HUES48 (cell line): ENCODE data around the gene PDCL3.

Experiments
- H3K27ac ChIP-seq: one replicate; pipeline ENCODE4 v1.7.0; 2013; ENCODE audit warnings: low read depth, low read length, inconsistent platforms
- H3K27me3 ChIP-seq: 2 replicates; pipeline ENCODE4 v1.6.1; 2013; ENCODE audit warnings: mild to moderate bottlenecking, low read length; ENCODE audit not compliant: control insufficient read depth, insufficient read depth
- H3K36me3 ChIP-seq: 2 replicates; pipeline ENCODE4 v1.6.1; 2013; ENCODE audit warnings: low read length; ENCODE audit not compliant: control insufficient read depth, insufficient read depth
- H3K4me1 ChIP-seq: 2 replicates; pipeline ENCODE4 v1.6.1; 2013; ENCODE audit warnings: mild to moderate bottlenecking, low read length; ENCODE audit not compliant: control insufficient read depth, insufficient read depth
- H3K4me3 ChIP-seq: 2 replicates; pipeline ENCODE4 v1.5.1; 2013; ENCODE audit warnings: mild to moderate bottlenecking, low read depth, low read length
- H3K9ac ChIP-seq: 2 replicates; pipeline ENCODE4 v1.6.1; 2013; ENCODE audit warnings: mild to moderate bottlenecking, low read depth, low read length, moderate library complexity
- H3K9me3 ChIP-seq: 2 replicates; pipeline ENCODE4 v1.6.1; 2013; ENCODE audit warnings: low read length; ENCODE audit not compliant: control insufficient read depth, insufficient read depth

Gene PDCL3

DNA sequence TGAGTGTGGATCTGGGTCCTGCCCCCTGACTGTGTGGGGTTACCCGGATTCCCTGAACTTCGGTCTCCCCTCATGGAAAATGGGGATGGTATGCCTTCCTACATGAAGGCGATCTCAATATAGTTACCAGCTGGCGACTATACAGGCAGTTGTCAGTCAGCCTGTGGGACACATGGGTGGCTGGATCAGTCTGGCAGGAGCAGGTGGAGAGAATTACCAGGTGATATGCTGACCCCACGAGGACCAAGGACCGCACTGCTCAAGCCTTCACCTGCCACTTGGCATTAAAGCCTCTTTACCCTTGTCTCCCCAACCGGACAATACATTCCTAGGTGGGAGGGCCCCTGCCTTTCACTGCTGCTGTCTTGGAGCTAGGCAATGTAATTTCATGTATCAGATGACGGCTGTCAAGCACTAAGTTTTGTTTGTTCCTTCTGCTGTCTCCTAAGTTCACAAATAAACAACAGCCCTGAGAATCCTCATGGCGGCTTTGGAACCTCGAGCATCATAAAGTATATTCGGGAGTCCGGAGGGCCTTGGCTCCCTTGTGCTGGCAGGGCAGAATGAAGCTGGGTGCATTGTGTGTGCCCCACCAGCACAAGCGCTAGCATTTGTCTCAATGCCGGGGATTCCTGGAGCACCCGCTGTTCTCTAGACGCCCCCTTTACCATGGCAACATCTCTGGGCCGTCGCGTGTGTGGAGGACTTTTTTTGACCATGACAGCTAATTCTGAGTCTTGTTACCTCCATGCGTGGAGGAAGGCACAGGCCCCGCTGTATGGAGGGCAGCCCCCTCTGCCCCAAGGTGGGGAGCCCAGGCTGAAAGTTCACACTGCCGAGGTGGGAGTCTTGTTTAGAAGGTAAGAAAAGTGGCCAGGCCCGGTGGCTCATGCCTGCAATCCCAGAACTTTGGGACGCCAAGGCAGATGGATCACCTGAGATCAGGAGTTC is 48.6 kb downstream of the PDCL3 start:
- no peaks in the 10 kb centered on the region for H3K9me3 ChIP-seq
- H3K36me3 ChIP-seq: no peaks in the 10 kb centered on the region
- H3K27ac ChIP-seq: no peak overlapping the region
- no peak overlapping the region for H3K9ac ChIP-seq
- no peaks in the 10 kb centered on the region for H3K27me3 ChIP-seq
- H3K4me3 ChIP-seq: no peak overlapping the region
- H3K4me1 ChIP-seq: no peaks in the 10 kb centered on the region

- no peaks in the 10 kb centered on the region for H3K27me3 ChIP-seq
- H3K9ac ChIP-seq: no peak overlapping the region
- H3K36me3 ChIP-seq: no peaks in the 10 kb centered on the region
Observed at GRCh38 chr2:100612388-100613000, 49.7 kb downstream of the PDCL3 start.

GRCh38 chr2:100613719-100614118 is 50.9 kb downstream of the PDCL3 start:
- Histone ChIP-seq H3K9ac (no peak overlapping the region), H3K4me3 (no peak overlapping the region), H3K27ac (no peak overlapping the region), H3K36me3 (no peaks in the 10 kb centered on the region), H3K9me3 (no peaks in the 10 kb centered on the region), H3K27me3 (no peaks in the 10 kb centered on the region), H3K4me1 (no peaks in the 10 kb centered on the region)

More at GRCh38 chr2:100612388-100613000, 49.7 kb downstream of the PDCL3 start:
- H3K27ac ChIP-seq: no peak overlapping the region
- no peak overlapping the region for H3K4me3 ChIP-seq
- no peaks in the 10 kb centered on the region for H3K9me3 ChIP-seq
- no peaks in the 10 kb centered on the region for H3K4me1 ChIP-seq

- H3K9me3 ChIP-seq: no peaks in the 10 kb centered on the region
- H3K9ac ChIP-seq: no peak overlapping the region
- H3K27ac ChIP-seq: no peak overlapping the region
- H3K4me1 ChIP-seq: no peaks in the 10 kb centered on the region
- H3K36me3 ChIP-seq: no peaks in the 10 kb centered on the region
- H3K27me3 ChIP-seq: no peaks in the 10 kb centered on the region
- H3K4me3 ChIP-seq: no peak overlapping the region
Observed at GRCh38 chr2:100614455-100615000, 51.7 kb downstream of the PDCL3 start.

DNA sequence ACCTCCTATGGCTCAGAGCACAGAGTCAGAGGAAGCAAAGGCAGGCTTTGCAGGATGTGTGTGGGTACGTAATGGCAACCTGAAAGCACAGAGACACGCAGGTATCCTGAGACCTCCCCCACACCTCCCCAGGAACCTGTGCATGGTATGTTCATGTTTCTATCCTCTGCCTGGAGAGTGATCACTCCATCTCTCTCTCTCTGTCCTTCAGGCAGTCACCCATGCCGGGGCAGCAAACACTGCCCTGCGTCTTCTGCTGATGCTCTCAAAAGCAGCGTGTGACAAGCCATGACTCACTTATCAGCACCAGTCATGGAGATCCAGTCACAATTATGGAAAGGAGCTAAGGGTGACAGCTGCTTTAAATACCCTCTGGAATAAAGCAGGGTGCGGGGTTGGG is 52.7 kb downstream of the PDCL3 start:
- Histone ChIP-seq H3K27ac (no peak overlapping the region), H3K9me3 (no peaks in the 10 kb centered on the region), H3K27me3 (no peaks in the 10 kb centered on the region), H3K4me3 (no peak overlapping the region), H3K4me1 (no peaks in the 10 kb centered on the region), H3K36me3 (no peaks in the 10 kb centered on the region), H3K9ac (no peak overlapping the region)

- Histone ChIP-seq H3K4me1 (no peaks in the 10 kb centered on the region), H3K4me3 (no peak overlapping the region), H3K9ac (no peak overlapping the region), H3K27me3 (no peaks in the 10 kb centered on the region), H3K36me3 (no peaks in the 10 kb centered on the region), H3K27ac (no peak overlapping the region), H3K9me3 (no peaks in the 10 kb centered on the region)
Observed at GRCh38 chr2:100615886-100616285, 53.1 kb downstream of the PDCL3 start.

DNA sequence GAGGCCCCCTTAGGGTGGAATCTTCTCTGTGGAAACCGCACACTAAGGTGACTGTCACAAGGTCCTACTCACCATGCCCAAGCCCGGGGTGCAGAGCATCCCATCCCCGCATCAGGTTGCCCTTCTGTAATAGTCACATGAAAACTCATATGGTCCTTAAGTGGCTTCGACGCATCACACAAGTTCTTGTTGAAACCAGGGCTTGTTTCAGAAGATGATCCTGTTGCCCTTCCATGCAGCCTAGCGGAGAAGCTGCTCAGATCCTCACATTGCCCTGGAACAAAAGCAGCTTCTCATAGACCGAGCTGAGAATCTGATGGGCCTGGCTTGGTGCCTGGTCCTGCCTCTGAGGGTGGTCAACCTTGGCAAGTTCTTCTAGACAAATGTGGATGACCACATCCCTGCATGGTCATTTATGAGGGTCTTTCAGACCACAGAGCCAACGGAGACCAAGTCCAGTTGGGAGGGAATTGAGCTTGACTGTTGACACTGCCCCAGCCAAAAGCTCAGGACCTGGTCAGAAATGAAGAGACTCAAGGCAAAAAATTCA is 54.1 kb downstream of the PDCL3 start:
- Histone ChIP-seq H3K9me3 (no peaks in the 10 kb centered on the region), H3K4me3 (no peak overlapping the region), H3K9ac (no peak overlapping the region), H3K27ac (no peak overlapping the region), H3K36me3 (no peaks in the 10 kb centered on the region), H3K4me1 (no peaks in the 10 kb centered on the region), H3K27me3 (no peaks in the 10 kb centered on the region)

GRCh38 chr2:100619951-100620350 is 57.2 kb downstream of the PDCL3 start:
- no peak overlapping the region for H3K4me3 ChIP-seq
- no peak overlapping the region for H3K27ac ChIP-seq
- no peaks in the 10 kb centered on the region for H3K9me3 ChIP-seq
- H3K36me3 ChIP-seq: no peaks in the 10 kb centered on the region
- H3K9ac ChIP-seq: no peak overlapping the region
- no peaks in the 10 kb centered on the region for H3K27me3 ChIP-seq
- no peaks in the 10 kb centered on the region for H3K4me1 ChIP-seq

DNA sequence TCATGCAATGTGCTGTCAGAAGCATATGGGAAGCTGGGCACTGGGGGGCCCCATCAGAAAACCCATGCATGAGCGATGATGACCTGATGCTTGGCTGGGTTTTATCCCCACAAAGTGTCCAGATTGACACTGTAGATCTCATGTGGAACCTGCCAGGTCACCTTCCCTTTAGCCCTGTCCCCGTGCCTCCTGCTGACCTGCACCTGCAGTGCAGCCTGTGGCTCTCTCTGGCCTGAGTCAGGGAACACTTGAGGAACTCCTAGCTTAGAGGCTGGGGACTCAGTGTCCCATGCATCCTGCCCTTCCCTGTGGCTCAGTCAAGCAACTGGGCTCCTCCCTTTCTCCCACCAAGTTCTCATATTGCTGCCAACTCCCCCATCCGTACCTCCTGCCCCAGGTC is 57.7 kb downstream of the PDCL3 start:
- no peak overlapping the region for H3K27ac ChIP-seq
- no peaks in the 10 kb centered on the region for H3K27me3 ChIP-seq
- no peak overlapping the region for H3K4me3 ChIP-seq
- no peaks in the 10 kb centered on the region for H3K36me3 ChIP-seq
- H3K9ac ChIP-seq: no peak overlapping the region
- no peaks in the 10 kb centered on the region for H3K9me3 ChIP-seq
- no peaks in the 10 kb centered on the region for H3K4me1 ChIP-seq

- Histone ChIP-seq H3K9me3 (no peaks in the 10 kb centered on the region), H3K27ac (no peak overlapping the region), H3K4me3 (no peak overlapping the region), H3K36me3 (no peaks in the 10 kb centered on the region), H3K9ac (no peak overlapping the region), H3K27me3 (no peaks in the 10 kb centered on the region), H3K4me1 (no peaks in the 10 kb centered on the region)
Observed at GRCh38 chr2:100621371-100621951, 58.7 kb downstream of the PDCL3 start.
